ENCODE results near the gene ISLR2. TPM values are rescaled to one million over a fixed set of nuclear protein-coding genes. Genes with fewer than 3 reads are reported as not detected.

Gene ISLR2
- total RNA-seq, 2 donors from 2014 or later = not detected

- no peaks in the 10 kb centered on the region for H3K36me3 ChIP-seq (ENCODE audit: control insufficient read depth, insufficient read depth, low read length)
- H3K27me3 Mint-ChIP-seq (ENCODE audit: insufficient read depth) = peaks cover 11% of the 10 kb centered on the region
- no peak overlapping the region for H3K9ac ChIP-seq (ENCODE audit: extremely low read depth, low read length, poor library complexity, severe bottlenecking)
- no peak overlapping the region for H3K4me3 ChIP-seq (ENCODE audit: low read length)
- no peak overlapping the region for H3K4me3 Mint-ChIP-seq
- WGBS, 2 experiments (ENCODE audit: insufficient coverage in 1 of 2, insufficient read length in 1 of 2) = 94 to 100% methylated on average over 1 of the region's 1 CpG
- no peaks in the 10 kb centered on the region for H3K9me3 Mint-ChIP-seq
- no peaks in the 10 kb centered on the region for H3K4me1 ChIP-seq (ENCODE audit: control insufficient read depth, insufficient read depth, low read length)
- peaks cover 2% of the 10 kb centered on the region for H3K4me1 Mint-ChIP-seq
- H3K36me3 Mint-ChIP-seq (ENCODE audit: low read depth) = no peaks in the 10 kb centered on the region
- H3K27ac Mint-ChIP-seq = no peak overlapping the region
- DNase-seq = no peak
- TF ChIP-seq CTCF (conservative IDR thresholded peaks at IDR 0.05) = no peak
- no peaks in the 10 kb centered on the region for H3K27me3 ChIP-seq (ENCODE audit: control insufficient read depth, insufficient read depth, low read length, poor library complexity, severe bottlenecking)
- H3K9me3 ChIP-seq (ENCODE audit: control insufficient read depth, low read length) = peaks cover 6% of the 10 kb centered on the region
- no peak overlapping the region for H3K27ac ChIP-seq (ENCODE audit: low read depth, low read length)
Observed at GRCh38 chr15:74146277-74146800, 16.0 kb downstream of the ISLR2 start.

GRCh38 chr15:74147051-74147450, 16.7 kb downstream of the ISLR2 start:
- Mint-ChIP-seq H3K9me3 (no peaks in the 10 kb centered on the region), H3K4me1 (peaks cover 2% of the 10 kb centered on the region), H3K4me3 (no peak overlapping the region), H3K36me3 (ENCODE audit: low read depth) (no peaks in the 10 kb centered on the region), H3K27ac (no peak overlapping the region), H3K27me3 (ENCODE audit: insufficient read depth) (peaks cover 11% of the 10 kb centered on the region)
- Histone ChIP-seq H3K9ac (ENCODE audit: extremely low read depth, low read length, poor library complexity, severe bottlenecking) (no peak overlapping the region), H3K4me1 (ENCODE audit: control insufficient read depth, insufficient read depth, low read length) (no peaks in the 10 kb centered on the region), H3K27me3 (ENCODE audit: control insufficient read depth, insufficient read depth, low read length, poor library complexity, severe bottlenecking) (no peaks in the 10 kb centered on the region), H3K4me3 (ENCODE audit: low read length) (no peak overlapping the region), H3K36me3 (ENCODE audit: control insufficient read depth, insufficient read depth, low read length) (no peaks in the 10 kb centered on the region), H3K9me3 (ENCODE audit: control insufficient read depth, low read length) (peaks cover 6% of the 10 kb centered on the region), H3K27ac (ENCODE audit: low read depth, low read length) (no peak overlapping the region)
- TF ChIP-seq CTCF (conservative IDR thresholded peaks at IDR 0.05) = no peak
- DNase-seq = no peak
- 100% methylated on average over 1 of the region's 2 CpGs; no CpG with 5 or more reads in 1 of the 2 experiments for WGBS, 2 experiments (ENCODE audit: insufficient coverage in 1 of 2, insufficient read length in 1 of 2)

- H3K4me1 ChIP-seq (ENCODE audit: control insufficient read depth, insufficient read depth, low read length) = no peaks in the 10 kb centered on the region
- TF ChIP-seq CTCF (conservative IDR thresholded peaks at IDR 0.05) = no peak
- no peaks in the 10 kb centered on the region for H3K9me3 ChIP-seq (ENCODE audit: control insufficient read depth, low read length)
- Mint-ChIP-seq H3K36me3 (ENCODE audit: low read depth) (no peaks in the 10 kb centered on the region), H3K27me3 (ENCODE audit: insufficient read depth) (peaks cover 2% of the 10 kb centered on the region), H3K4me1 (peaks cover 8% of the 10 kb centered on the region), H3K27ac (no peak overlapping the region), H3K9me3 (no peaks in the 10 kb centered on the region), H3K4me3 (no peak overlapping the region)
- DNase-seq = peak; percentile 41
- 85 to 98% methylated on average over 9 to 14 of the region's 14 CpGs for WGBS, 2 experiments (ENCODE audit: insufficient coverage in 1 of 2, insufficient read length in 1 of 2)
- H3K4me3 ChIP-seq (ENCODE audit: low read length) = no peak overlapping the region
- no peaks in the 10 kb centered on the region for H3K27me3 ChIP-seq (ENCODE audit: control insufficient read depth, insufficient read depth, low read length, poor library complexity, severe bottlenecking)
- no peaks in the 10 kb centered on the region for H3K36me3 ChIP-seq (ENCODE audit: control insufficient read depth, insufficient read depth, low read length)
- no peak overlapping the region for H3K9ac ChIP-seq (ENCODE audit: extremely low read depth, low read length, poor library complexity, severe bottlenecking)
- no peak overlapping the region for H3K27ac ChIP-seq (ENCODE audit: low read depth, low read length)
Observed at GRCh38 chr15:74155766-74156417, 25.5 kb downstream of the ISLR2 start.
